ENCODE results near the gene PLOD3. TPM values are rescaled to one million over a fixed set of nuclear protein-coding genes. Genes with fewer than 3 reads are reported as not detected.

PLOD3 gene
- total and polyA plus RNA-seq, 9 donors = 14.2 to 51.9 (median 38.5) TPM

- intact Hi-C loops (cut with DNase I) = no loop called here
- WGBS, 3 donors = 33 to 46% (median 44%) methylated on average over 5 of the region's 5 CpGs
- Histone ChIP-seq H3K4me3 (no peak overlapping the region), H3K36me3 (no peaks in the 10 kb centered on the region), H3K27ac (no peak overlapping the region), H3K4me1 (ENCODE audit: insufficient read depth) (no peaks in the 10 kb centered on the region), H3K9me3 (no peaks in the 10 kb centered on the region), H3K27me3 (no peaks in the 10 kb centered on the region)
- TF ChIP-seq EP300 (IDR thresholded peaks at IDR 0.05) (no peak), POLR2A (IDR thresholded peaks at IDR 0.05) (no peak), CTCF (IDR thresholded peaks at IDR 0.05) (no peak)
- no peak for DNase-seq
Measured at GRCh38 chr7:101185258-101185839, 32.0 kb downstream of the PLOD3 start.

DNA sequence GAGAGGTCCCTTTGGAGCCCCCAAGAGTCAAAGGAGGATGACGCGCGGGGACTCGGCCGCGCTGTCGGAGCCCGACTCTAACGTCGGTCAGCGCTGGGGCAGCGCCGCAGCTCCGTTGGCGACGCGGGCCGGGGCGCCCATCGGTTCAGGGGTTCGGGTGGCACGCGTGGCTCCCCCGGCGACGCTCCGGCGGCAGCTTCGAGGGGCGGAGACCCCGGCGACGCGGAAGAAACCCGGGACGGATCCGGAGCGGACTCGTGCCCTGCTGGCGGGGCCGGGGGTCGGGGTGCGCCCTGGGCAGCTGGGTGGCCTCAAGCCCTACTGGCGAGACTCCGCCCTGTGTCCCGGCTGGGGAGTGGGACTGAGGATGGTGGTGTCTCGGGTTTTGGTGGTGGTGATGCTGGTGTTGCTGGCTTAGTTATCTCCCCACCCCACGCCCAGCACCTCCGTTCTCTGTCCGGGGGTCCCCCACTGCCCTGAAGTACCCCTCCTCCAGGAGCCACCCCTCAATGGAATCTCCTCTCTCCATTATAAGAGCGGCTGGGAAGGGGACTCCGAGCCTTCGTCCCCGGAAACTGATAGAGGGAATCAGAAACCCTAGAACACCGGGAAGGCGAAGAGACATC, 37.1 kb downstream of the PLOD3 start, which contains the start of gene NAT16:
Gene NAT16 (minus strand): TSS at position 164 of the 626 bp plus-strand sequence. CDS start 5,486 bp downstream, outside the sequence.
- Histone ChIP-seq H3K4me3 (no peak within 1 kb of the TSS), H3K36me3 (no peaks in the 10 kb centered on the region), H3K27ac (no peak within 1 kb of the TSS), H3K4me1 (ENCODE audit: insufficient read depth) (peaks cover 2% of the 10 kb centered on the region), H3K9me3 (no peaks in the 10 kb centered on the region), H3K27me3 (peaks cover 2% of the 10 kb centered on the region)
- intact Hi-C loops (cut with DNase I) = no loop called here
- no peak for TF ChIP-seq POLR2A (IDR thresholded peaks at IDR 0.05)
- WGBS, 3 donors = 2 to 3% (median 3%) methylated on average over 55 to 56 of the region's 56 CpGs
- DNase-seq = no peak

- Histone ChIP-seq H3K4me3 (no peak overlapping the region), H3K27ac (no peak overlapping the region), H3K27me3 (peaks cover 2% of the 10 kb centered on the region), H3K9me3 (no peaks in the 10 kb centered on the region), H3K4me1 (ENCODE audit: insufficient read depth) (peaks cover 2% of the 10 kb centered on the region), H3K36me3 (no peaks in the 10 kb centered on the region)
- no peak for DNase-seq
- TF ChIP-seq CTCF (IDR thresholded peaks at IDR 0.05) (no peak), POLR2A (IDR thresholded peaks at IDR 0.05) (no peak), EP300 (IDR thresholded peaks at IDR 0.05) (no peak)
- intact Hi-C loops (cut with DNase I) = loop anchor here in 1 of 4 donors (10.0 kb wide), 1 partner anchor 105 kb away; no protein-coding TSS in a partner anchor
- 1 to 4% (median 2%) methylated on average over 10 to 27 of the region's 27 CpGs for WGBS, 3 donors
Measured at GRCh38 chr7:101179713-101180112, 37.7 kb downstream of the PLOD3 start.

GRCh38 chr7:101179117-101179516, 38.3 kb downstream of the PLOD3 start:
- no peak overlapping the region for H3K27ac ChIP-seq
- H3K36me3 ChIP-seq = no peaks in the 10 kb centered on the region
- H3K4me1 ChIP-seq (ENCODE audit: insufficient read depth) = peaks cover 2% of the 10 kb centered on the region
- intact Hi-C loops (cut with DNase I) = loop anchor here in 1 of 4 donors (10.0 kb wide), 1 partner anchor 106 kb away; no protein-coding TSS in a partner anchor
- TF ChIP-seq EP300 (IDR thresholded peaks at IDR 0.05) (no peak), CTCF (IDR thresholded peaks at IDR 0.05) (no peak), POLR2A (IDR thresholded peaks at IDR 0.05) (no peak)
- no peak for DNase-seq
- no peaks in the 10 kb centered on the region for H3K9me3 ChIP-seq
- H3K4me3 ChIP-seq = no peak overlapping the region
- peaks cover 2% of the 10 kb centered on the region for H3K27me3 ChIP-seq
- 0 to 1% (median 1%) methylated on average over 20 of the region's 20 CpGs for WGBS, 3 donors

GRCh38 chr7:101177644-101178043, 39.7 kb downstream of the PLOD3 start:
- Histone ChIP-seq H3K36me3 (no peaks in the 10 kb centered on the region), H3K9me3 (no peaks in the 10 kb centered on the region), H3K27me3 (peaks cover 2% of the 10 kb centered on the region), H3K27ac (no peak overlapping the region), H3K4me3 (no peak overlapping the region), H3K4me1 (ENCODE audit: insufficient read depth) (peaks cover 5% of the 10 kb centered on the region)
- 71 to 86% (median 77%) methylated on average over 2 of the region's 2 CpGs for WGBS, 3 donors
- intact Hi-C loops (cut with DNase I) = loop anchor here in 1 of 4 donors (10.0 kb wide), 1 partner anchor 107 kb away; no protein-coding TSS in a partner anchor
- no peak for DNase-seq
- TF ChIP-seq EP300 (IDR thresholded peaks at IDR 0.05) (no peak), CTCF (IDR thresholded peaks at IDR 0.05) (no peak), POLR2A (IDR thresholded peaks at IDR 0.05) (no peak)
